Fibroblast of lung (primary cell): ENCODE measurements around the gene NAPG. TPM values are rescaled to one million over a fixed set of nuclear protein-coding genes. Genes with fewer than 3 reads are reported as not detected.

ENCODE experiments used
- DNase-seq, 2 donors: peaks; one replicate each; pipeline versions ENCODE4 v3.0.0 to v3.0.0-alpha.2; 2010; ENCODE audit warnings: low read depth in 2 of 2
- H2AFZ ChIP-seq: 2 replicates; pipeline ENCODE4 v1.5.1; 2012; ENCODE audit warnings: low read length, control low read depth, inconsistent platforms
- H3K27ac ChIP-seq: 2 replicates; pipeline ENCODE4 v1.5.1; 2011; ENCODE audit warnings: low read length, control low read depth; ENCODE audit not compliant: insufficient read depth
- H3K27me3 ChIP-seq: 2 replicates; pipeline ENCODE4 v1.5.1; 2011; ENCODE audit warnings: mild to moderate bottlenecking, low read length; ENCODE audit not compliant: control insufficient read depth, insufficient read depth
- H3K36me3 ChIP-seq: 2 replicates; pipeline ENCODE4 v1.5.1; 2011; ENCODE audit warnings: low read length; ENCODE audit not compliant: control insufficient read depth, insufficient read depth
- H3K4me1 ChIP-seq: 2 replicates; pipeline ENCODE4 v1.5.1; 2011; ENCODE audit warnings: low read length; ENCODE audit not compliant: control insufficient read depth, insufficient read depth; ENCODE audit errors: extremely low read depth
- H3K4me2 ChIP-seq: 2 replicates; pipeline ENCODE4 v1.5.1; 2011; ENCODE audit warnings: low read length, control low read depth; ENCODE audit not compliant: insufficient read depth; ENCODE audit errors: extremely low read depth
- H3K4me3 ChIP-seq, 4 experiments: fragments of 200-600 bp in 1 of 4; sonication (generic) in 1 of 4; replicated peaks in 1 of 4; 2 replicates each; pipeline ENCODE4 v1.5.1; 2011 to 2016; ENCODE audit warnings: low read length in 4 of 4, low read depth in 3 of 4, mild to moderate bottlenecking in 3 of 4, control low read depth in 2 of 4, inconsistent platforms in 1 of 4, mixed read lengths in 1 of 4; ENCODE audit not compliant: insufficient read depth in 1 of 4; ENCODE audit errors: control extremely low read depth in 1 of 4
- H3K79me2 ChIP-seq: 2 replicates; pipeline ENCODE4 v1.5.1; 2012; ENCODE audit warnings: mild to moderate bottlenecking, low read length, inconsistent platforms; ENCODE audit not compliant: control insufficient read depth, insufficient read depth
- H3K9ac ChIP-seq: 2 replicates; pipeline ENCODE4 v1.5.1; 2011; ENCODE audit warnings: mild to moderate bottlenecking, low read length, control low read depth; ENCODE audit not compliant: insufficient read depth
- H3K9me3 ChIP-seq: 2 replicates; pipeline ENCODE4 v1.5.1; 2012; ENCODE audit warnings: low read depth, low read length; ENCODE audit not compliant: control insufficient read depth, insufficient read depth
- H4K20me1 ChIP-seq: 2 replicates; pipeline ENCODE4 v1.5.1; 2011; ENCODE audit warnings: low read length; ENCODE audit not compliant: control insufficient read depth, insufficient read depth; ENCODE audit errors: extremely low read depth
- EZH2 ChIP-seq: IDR thresholded peaks from 2 replicates; pipeline ENCODE4 v1.5.1; 2012; ENCODE audit warnings: low read length, control low read depth, mild to moderate bottlenecking; ENCODE audit errors: missing control alignments
- polyA plus RNA-seq, 2 donors: library from polyadenylated mRNA; depleted of rRNA in 1 of 2; stranded (reverse) in 1 of 2; unstranded in 1 of 2; fragments of >200 nt; gene quantifications; 2 replicates each; pipeline ENCODE4 v1.2.1, GENCODE V29; 2011 to 2012; ENCODE audit warnings: missing spikeins in 1 of 2
- total RNA-seq: library from RNA; depleted of rRNA; stranded (reverse); fragments of >200 nt; gene quantifications from 2 replicates; pipeline ENCODE4 v1.2.1, GENCODE V29; 2014
- TF ChIP-seq, protein P1 (sequence below), 2 donors: IDR thresholded peaks in 1 of 2; conservative IDR thresholded peaks in 1 of 2; 1 replicate in 1 of 2; 2 replicates in 1 of 2; pipeline ENCODE4 v1.5.1; 2011 to 2012; ENCODE audit warnings: low read length in 2 of 2, control low read depth in 1 of 2, inconsistent platforms in 1 of 2, low read depth in 1 of 2, mild to moderate bottlenecking in 1 of 2

NAPG gene
- total and polyA plus RNA-seq, 2 donors (not counting 1 experiment from before 2014, with no cell fraction given) = 23.1 to 33.7 TPM

DNA sequence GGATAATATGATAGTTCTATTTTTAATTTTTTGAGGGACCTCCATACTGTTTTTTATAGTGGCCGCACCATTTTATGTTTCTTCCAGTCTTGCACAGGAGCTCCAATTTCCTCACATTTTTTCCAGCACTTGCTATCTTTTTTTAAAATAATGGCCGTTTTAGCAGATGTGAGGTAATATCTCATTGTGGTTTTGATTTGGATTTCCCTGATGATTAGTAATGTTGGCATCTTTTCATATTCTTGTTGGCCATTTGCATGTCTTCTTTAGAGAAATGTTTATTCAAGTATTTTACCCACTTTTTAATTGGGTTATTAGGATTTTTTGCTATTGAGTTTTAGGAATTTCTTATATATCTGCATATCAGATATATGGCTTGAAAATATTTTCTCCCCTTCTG, 29.9 kb upstream of the NAPG start:
- TF ChIP-seq, protein P1, sequence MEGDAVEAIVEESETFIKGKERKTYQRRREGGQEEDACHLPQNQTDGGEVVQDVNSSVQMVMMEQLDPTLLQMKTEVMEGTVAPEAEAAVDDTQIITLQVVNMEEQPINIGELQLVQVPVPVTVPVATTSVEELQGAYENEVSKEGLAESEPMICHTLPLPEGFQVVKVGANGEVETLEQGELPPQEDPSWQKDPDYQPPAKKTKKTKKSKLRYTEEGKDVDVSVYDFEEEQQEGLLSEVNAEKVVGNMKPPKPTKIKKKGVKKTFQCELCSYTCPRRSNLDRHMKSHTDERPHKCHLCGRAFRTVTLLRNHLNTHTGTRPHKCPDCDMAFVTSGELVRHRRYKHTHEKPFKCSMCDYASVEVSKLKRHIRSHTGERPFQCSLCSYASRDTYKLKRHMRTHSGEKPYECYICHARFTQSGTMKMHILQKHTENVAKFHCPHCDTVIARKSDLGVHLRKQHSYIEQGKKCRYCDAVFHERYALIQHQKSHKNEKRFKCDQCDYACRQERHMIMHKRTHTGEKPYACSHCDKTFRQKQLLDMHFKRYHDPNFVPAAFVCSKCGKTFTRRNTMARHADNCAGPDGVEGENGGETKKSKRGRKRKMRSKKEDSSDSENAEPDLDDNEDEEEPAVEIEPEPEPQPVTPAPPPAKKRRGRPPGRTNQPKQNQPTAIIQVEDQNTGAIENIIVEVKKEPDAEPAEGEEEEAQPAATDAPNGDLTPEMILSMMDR (conservative IDR thresholded peaks at IDR 0.05 in 1 of 2, IDR thresholded peaks at IDR 0.05 in 1 of 2; ENCODE audit: low read depth in 1 of 2, low read length in 2 of 2) = no peak
- TF ChIP-seq EZH2 = no peak

DNA sequence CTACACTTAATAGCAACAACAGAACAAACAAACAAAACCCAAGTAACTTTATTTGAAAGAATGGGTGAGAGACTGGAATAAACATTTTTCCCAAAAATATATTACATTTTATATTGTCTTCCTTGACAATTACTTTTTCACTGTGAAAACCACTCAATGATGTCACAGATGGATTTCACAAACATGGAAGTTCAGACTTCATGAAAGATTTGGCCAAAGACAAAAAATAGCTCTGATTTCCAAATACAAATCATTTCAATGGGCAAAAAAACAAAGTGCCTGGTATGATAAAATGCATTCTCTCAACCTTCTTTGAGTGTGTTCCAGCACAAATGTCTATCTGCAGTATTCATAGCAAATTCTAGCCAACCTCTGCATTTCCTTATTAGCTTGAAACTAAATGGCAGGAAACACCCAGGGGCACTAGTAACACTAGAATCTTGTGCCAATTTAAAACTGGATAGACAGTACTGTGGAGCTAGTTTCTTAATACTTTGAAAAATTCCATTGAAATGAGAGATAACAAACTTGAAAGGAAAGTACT, 28.5 kb upstream of the NAPG start:
- peak in 1 of 2 donors; percentile 29 for DNase-seq
- H3K4me1 ChIP-seq = no peaks in the 10 kb centered on the region
- no peak overlapping the region for H2AFZ ChIP-seq
- no peaks in the 10 kb centered on the region for H3K27me3 ChIP-seq
- TF ChIP-seq, protein P1 (conservative IDR thresholded peaks at IDR 0.05 in 1 of 2, IDR thresholded peaks at IDR 0.05 in 1 of 2; ENCODE audit: low read depth in 1 of 2, low read length in 2 of 2) = no peak
- TF ChIP-seq EZH2 = no peak
- no peak overlapping the region for H3K4me3 ChIP-seq
- H3K36me3 ChIP-seq = no peaks in the 10 kb centered on the region
- no peaks in the 10 kb centered on the region for H4K20me1 ChIP-seq
- H3K9ac ChIP-seq = no peak overlapping the region
- H3K79me2 ChIP-seq = no peaks in the 10 kb centered on the region
- no peak overlapping the region for H3K4me2 ChIP-seq
- H3K9me3 ChIP-seq = no peaks in the 10 kb centered on the region
- no peak overlapping the region for H3K27ac ChIP-seq

More for the DNA sequence above, 29.9 kb upstream of the NAPG start:
- Histone ChIP-seq H3K27me3 (no peaks in the 10 kb centered on the region), H3K79me2 (no peaks in the 10 kb centered on the region), H3K27ac (no peak overlapping the region), H4K20me1 (no peaks in the 10 kb centered on the region), H3K9ac (no peak overlapping the region), H3K4me3 (no peak overlapping the region), H3K4me2 (no peak overlapping the region), H2AFZ (no peak overlapping the region), H3K36me3 (no peaks in the 10 kb centered on the region), H3K4me1 (no peaks in the 10 kb centered on the region), H3K9me3 (no peaks in the 10 kb centered on the region)
- DNase-seq = peak in 1 of 2 donors; percentile 45

DNA sequence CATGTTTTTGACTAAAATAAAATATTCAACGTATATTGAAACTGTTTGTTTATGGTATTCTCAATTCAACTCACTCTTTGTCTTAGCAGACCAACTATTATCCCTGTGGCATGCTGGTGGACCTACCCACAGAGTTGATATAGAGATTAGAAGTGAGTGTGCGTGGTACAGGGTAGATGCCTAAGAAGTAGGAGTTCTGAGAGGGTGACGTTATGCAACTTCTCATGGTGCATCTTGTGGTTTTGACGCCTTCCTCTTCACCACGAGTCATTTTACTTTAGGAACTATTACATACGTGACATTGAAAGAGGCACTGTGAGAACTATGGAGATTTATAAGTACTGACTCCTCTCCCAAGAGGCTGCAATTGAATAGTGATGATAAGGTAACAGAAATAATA, 26.6 kb upstream of the NAPG start:
- Histone ChIP-seq H3K4me2 (no peak overlapping the region), H2AFZ (no peak overlapping the region), H3K27me3 (no peaks in the 10 kb centered on the region), H3K36me3 (no peaks in the 10 kb centered on the region), H3K9ac (no peak overlapping the region), H3K27ac (no peak overlapping the region), H4K20me1 (no peaks in the 10 kb centered on the region), H3K79me2 (no peaks in the 10 kb centered on the region), H3K4me1 (no peaks in the 10 kb centered on the region), H3K9me3 (no peaks in the 10 kb centered on the region), H3K4me3 (no peak overlapping the region)
- DNase-seq = no peak
- TF ChIP-seq, protein P1 (conservative IDR thresholded peaks at IDR 0.05 in 1 of 2, IDR thresholded peaks at IDR 0.05 in 1 of 2; ENCODE audit: low read depth in 1 of 2, low read length in 2 of 2) = no peak
- TF ChIP-seq EZH2 = no peak
